Keratinocyte (primary cell): ENCODE data around the gene TUBB4A. TPM values are rescaled to one million over a fixed set of nuclear protein-coding genes. Genes with fewer than 3 reads are reported as not detected.

Experiments used
- DNase-seq: peaks from one replicate; pipeline ENCODE4 v3.0.0-alpha.2; 2011; ENCODE audit warnings: low read depth, missing footprints, low spot score
- FAIRE-seq: peaks from 2 replicates; lab custom pipeline; 2011; peaks lifted over from hg19 to GRCh38; lab: Jason Lieb, UNC
- H2AFZ ChIP-seq: 2 replicates; pipeline ENCODE4 v1.6.0; 2012; ENCODE audit warnings: low read length, control low read depth, inconsistent platforms; ENCODE audit not compliant: control insufficient read depth
- H3K27ac ChIP-seq: 2 replicates; pipeline ENCODE4 v1.5.1; 2011; ENCODE audit warnings: low read length; ENCODE audit not compliant: control insufficient read depth, insufficient read depth
- H3K27me3 ChIP-seq: 3 replicates; pipeline ENCODE4 v1.6.0; 2011; ENCODE audit warnings: low read length; ENCODE audit not compliant: control insufficient read depth, insufficient read depth; ENCODE audit errors: extremely low read depth
- H3K36me3 ChIP-seq, 2 experiments: 2 replicates in 1 of 2; 3 replicates in 1 of 2; pipeline ENCODE4 v1.5.1; 2011; ENCODE audit warnings: low read length in 2 of 2, mild to moderate bottlenecking in 1 of 2; ENCODE audit not compliant: control insufficient read depth in 2 of 2, insufficient read depth in 2 of 2; ENCODE audit errors: extremely low read depth in 1 of 2
- H3K4me1 ChIP-seq: 3 replicates; pipeline ENCODE4 v1.5.1; 2011; ENCODE audit warnings: low read length; ENCODE audit not compliant: control insufficient read depth, insufficient read depth; ENCODE audit errors: extremely low read depth
- H3K4me2 ChIP-seq: 3 replicates; pipeline ENCODE4 v1.6.0; 2011; ENCODE audit warnings: low read depth, low read length; ENCODE audit not compliant: control insufficient read depth, insufficient read depth; ENCODE audit errors: extremely low read depth
- H3K4me3 ChIP-seq, 3 experiments: fragments of 200-600 bp in 1 of 3; sonication (generic) in 1 of 3; 2 replicates in 2 of 3; 3 replicates in 1 of 3; pipeline ENCODE4 v1.5.1; 2011 to 2016; ENCODE audit warnings: low read length in 3 of 3, mild to moderate bottlenecking in 3 of 3, control low read depth in 2 of 3, inconsistent platforms in 1 of 3, low read depth in 1 of 3, mixed read lengths in 1 of 3, mixed run types in 1 of 3, moderate library complexity in 1 of 3; ENCODE audit not compliant: control insufficient read depth in 2 of 3, insufficient read depth in 2 of 3; ENCODE audit errors: extremely low read depth in 1 of 3
- H3K79me2 ChIP-seq: 2 replicates; pipeline ENCODE4 v1.6.0; 2012; ENCODE audit warnings: low read length; ENCODE audit not compliant: control insufficient read depth, insufficient read depth
- H3K9ac ChIP-seq: 3 replicates; pipeline ENCODE4 v1.6.0; 2011; ENCODE audit warnings: low read length; ENCODE audit not compliant: control insufficient read depth, insufficient read depth; ENCODE audit errors: extremely low read depth
- H3K9me1 ChIP-seq: 3 replicates; pipeline ENCODE4 v1.6.0; 2011; ENCODE audit warnings: low read length; ENCODE audit not compliant: control insufficient read depth, insufficient read depth; ENCODE audit errors: extremely low read depth
- H3K9me3 ChIP-seq: 2 replicates; pipeline ENCODE4 v1.5.1; 2012; ENCODE audit warnings: low read depth, low read length; ENCODE audit not compliant: control insufficient read depth
- H4K20me1 ChIP-seq: 3 replicates; pipeline ENCODE4 v1.6.0; 2011; ENCODE audit warnings: low read length; ENCODE audit not compliant: control insufficient read depth, insufficient read depth; ENCODE audit errors: extremely low read depth
- EZH2 ChIP-seq: IDR thresholded peaks from one replicate; pipeline ENCODE4 v1.6.1; 2012; ENCODE audit warnings: inconsistent platforms, mild to moderate bottlenecking, low read length, moderate library complexity
- dilution Hi-C: fragments of 300-500 bp; cut with MboI; formaldehyde crosslinking; loops from one replicate; pipeline ENCODE4 v1.7.0; 2020; ENCODE audit warnings: low sequenced_read_pairs; ENCODE audit not compliant: extremely low pct_ligation_motif_present
- polyA plus RNA-seq, 5 experiments: library from polyadenylated mRNA; depleted of rRNA in 3 of 5; stranded (reverse) in 3 of 5; stranded (forward) in 1 of 5; unstranded in 1 of 5; fragments of >200 nt; gene quantifications; 1 replicate in 1 of 5; 2 replicates in 3 of 5; 3 replicates in 1 of 5; pipeline versions ENCODE4 v1.2.1 to v1.2.3, GENCODE V29; 2011 to 2012; ENCODE audit warnings: missing spikeins in 2 of 5, low read depth in 1 of 5, low replicate concordance in 1 of 5
- TF ChIP-seq, protein P1 (sequence below), 3 experiments: IDR thresholded peaks in 1 of 3; conservative IDR thresholded peaks in 1 of 3; optimal IDR thresholded peaks in 1 of 3; 2 replicates in 2 of 3; 3 replicates in 1 of 3; pipeline versions ENCODE3 to v1.5.1; 2011; ENCODE audit warnings: low read length in 3 of 3, mild to moderate bottlenecking in 3 of 3, moderate library complexity in 2 of 3, control low read depth in 1 of 3, inconsistent platforms in 1 of 3; ENCODE audit not compliant: insufficient read depth in 2 of 3; ENCODE audit errors: extremely low read depth in 1 of 3

TUBB4A gene
- polyA plus RNA-seq, 1 donor (not counting 4 experiments of a cell fraction or from before 2014, with no cell fraction given) = not detected

DNA sequence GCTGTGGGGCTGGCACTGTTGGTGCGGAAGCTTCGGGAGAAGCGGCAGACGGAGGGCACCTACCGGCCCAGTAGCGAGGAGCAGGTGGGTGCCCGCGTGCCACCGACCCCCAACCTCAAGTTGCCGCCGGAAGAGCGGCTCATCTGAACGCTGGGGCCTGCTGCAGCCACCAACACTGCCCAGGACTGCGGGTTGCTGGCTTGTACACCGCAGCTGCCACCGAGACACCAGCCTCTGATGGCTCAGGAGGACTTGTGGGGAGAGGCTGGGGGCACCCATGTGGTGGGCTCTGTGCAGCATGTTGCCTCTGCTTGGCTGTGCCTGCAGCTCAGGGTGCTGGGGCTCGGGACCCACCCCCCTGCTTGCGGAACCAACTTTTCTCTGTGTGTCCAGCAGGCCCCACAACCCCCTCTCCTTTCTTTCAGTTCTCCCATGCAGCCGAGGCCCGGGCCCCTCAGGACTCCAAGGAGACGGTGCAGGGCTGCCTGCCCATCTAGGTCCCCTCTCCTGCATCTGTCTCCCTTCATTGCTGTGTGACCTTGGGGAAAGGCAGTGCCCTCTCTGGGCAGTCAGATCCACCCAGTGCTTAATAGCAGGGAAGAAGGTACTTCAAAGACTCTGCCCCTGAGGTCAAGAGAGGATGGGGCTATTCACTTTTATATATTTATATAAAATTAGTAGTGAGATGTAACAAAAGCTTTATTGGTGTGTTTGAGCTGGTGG is 35.4 kb downstream of the TUBB4A start:
- no peak overlapping the region for H3K9ac ChIP-seq
- no peaks in the 10 kb centered on the region for H3K27me3 ChIP-seq
- H3K27ac ChIP-seq = no peak overlapping the region
- no peak overlapping the region for H3K4me3 ChIP-seq
- no peaks in the 10 kb centered on the region for H4K20me1 ChIP-seq
- H3K79me2 ChIP-seq = no peaks in the 10 kb centered on the region
- TF ChIP-seq, protein P1, sequence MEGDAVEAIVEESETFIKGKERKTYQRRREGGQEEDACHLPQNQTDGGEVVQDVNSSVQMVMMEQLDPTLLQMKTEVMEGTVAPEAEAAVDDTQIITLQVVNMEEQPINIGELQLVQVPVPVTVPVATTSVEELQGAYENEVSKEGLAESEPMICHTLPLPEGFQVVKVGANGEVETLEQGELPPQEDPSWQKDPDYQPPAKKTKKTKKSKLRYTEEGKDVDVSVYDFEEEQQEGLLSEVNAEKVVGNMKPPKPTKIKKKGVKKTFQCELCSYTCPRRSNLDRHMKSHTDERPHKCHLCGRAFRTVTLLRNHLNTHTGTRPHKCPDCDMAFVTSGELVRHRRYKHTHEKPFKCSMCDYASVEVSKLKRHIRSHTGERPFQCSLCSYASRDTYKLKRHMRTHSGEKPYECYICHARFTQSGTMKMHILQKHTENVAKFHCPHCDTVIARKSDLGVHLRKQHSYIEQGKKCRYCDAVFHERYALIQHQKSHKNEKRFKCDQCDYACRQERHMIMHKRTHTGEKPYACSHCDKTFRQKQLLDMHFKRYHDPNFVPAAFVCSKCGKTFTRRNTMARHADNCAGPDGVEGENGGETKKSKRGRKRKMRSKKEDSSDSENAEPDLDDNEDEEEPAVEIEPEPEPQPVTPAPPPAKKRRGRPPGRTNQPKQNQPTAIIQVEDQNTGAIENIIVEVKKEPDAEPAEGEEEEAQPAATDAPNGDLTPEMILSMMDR (optimal IDR thresholded peaks at IDR 0.05 in 1 of 3, IDR thresholded peaks at IDR 0.05 in 1 of 3, conservative IDR thresholded peaks at IDR 0.05 in 1 of 3; ENCODE audit: extremely low read depth in 1 of 3, insufficient read depth in 2 of 3, low read length in 3 of 3) = no peak
- no peak for TF ChIP-seq EZH2
- H3K36me3 ChIP-seq = peaks cover 0 to 6% of the 10 kb centered on the region in 2 experiments
- no peak overlapping the region for H3K4me2 ChIP-seq
- no peak for DNase-seq
- FAIRE-seq = no peak
- no peaks in the 10 kb centered on the region for H3K9me1 ChIP-seq
- H3K9me3 ChIP-seq = no peaks in the 10 kb centered on the region
- no peak overlapping the region for H2AFZ ChIP-seq
- H3K4me1 ChIP-seq = peaks cover 9% of the 10 kb centered on the region
- dilution Hi-C loops = no loop called here

DNA sequence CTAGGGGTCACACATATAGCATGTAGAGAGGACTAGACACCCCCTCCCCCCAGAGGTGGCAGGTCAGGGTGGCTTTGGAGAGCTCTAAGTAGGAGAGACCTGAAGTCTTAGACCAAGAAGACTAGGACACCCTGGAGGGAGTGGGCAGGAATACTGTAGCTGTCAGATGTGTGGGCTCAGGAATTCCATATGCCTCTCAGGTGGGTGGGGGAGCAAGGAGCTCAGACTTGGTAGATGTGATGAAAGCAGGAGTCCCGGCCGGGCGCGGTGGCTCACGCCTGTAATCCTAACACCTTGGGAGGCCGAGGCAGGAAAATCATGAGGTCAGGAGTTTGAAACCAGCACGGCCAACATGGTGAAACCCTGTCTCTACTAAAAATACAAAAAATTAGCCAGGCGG is 36.4 kb downstream of the TUBB4A start:
- TF ChIP-seq, protein P1 (optimal IDR thresholded peaks at IDR 0.05 in 1 of 3, IDR thresholded peaks at IDR 0.05 in 1 of 3, conservative IDR thresholded peaks at IDR 0.05 in 1 of 3; ENCODE audit: extremely low read depth in 1 of 3, insufficient read depth in 2 of 3, low read length in 3 of 3) = no peak
- TF ChIP-seq EZH2 = no peak
- Histone ChIP-seq H3K9me1 (no peaks in the 10 kb centered on the region), H3K36me3 (peaks cover 0 to 6% of the 10 kb centered on the region in 2 experiments), H2AFZ (no peak overlapping the region), H3K4me1 (peaks cover 9% of the 10 kb centered on the region), H3K4me2 (no peak overlapping the region), H3K27me3 (no peaks in the 10 kb centered on the region), H3K79me2 (no peaks in the 10 kb centered on the region), H3K9ac (no peak overlapping the region), H3K4me3 (no peak overlapping the region), H3K9me3 (no peaks in the 10 kb centered on the region), H3K27ac (no peak overlapping the region), H4K20me1 (no peaks in the 10 kb centered on the region)
- dilution Hi-C loops = no loop called here
- FAIRE-seq (no peak), DNase-seq (no peak)
